Measurements from ENCODE around the gene PLEKHM3. TPM values are rescaled to one million over a fixed set of nuclear protein-coding genes. Genes with fewer than 3 reads are reported as not detected.

Gene PLEKHM3
- total RNA-seq, 3 donors from 2014 or later (not counting 1 experiment from before 2014, with no cell fraction given) = 21.7 to 27.7 (median 26.3) TPM

DNA sequence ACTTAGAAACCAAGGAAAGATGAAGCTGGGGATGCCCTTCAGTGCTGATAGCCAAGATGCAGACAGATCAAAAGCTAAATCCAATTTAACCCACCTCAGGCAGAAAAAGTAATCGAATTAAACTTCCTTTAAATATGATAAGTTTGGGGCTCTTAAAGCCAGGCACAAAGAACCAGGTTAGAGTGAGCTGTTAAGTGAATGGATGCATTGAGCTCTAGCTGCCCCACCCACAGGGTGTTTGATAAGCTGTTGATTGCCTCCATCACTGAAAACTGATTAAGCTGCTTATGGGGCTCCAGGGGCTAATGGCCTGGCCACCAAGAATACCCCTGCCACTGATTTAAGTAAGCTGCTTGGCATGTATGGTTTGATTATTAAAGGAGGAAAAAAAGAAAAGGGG is 119.8 kb downstream of the PLEKHM3 start:
- no peaks in the 10 kb centered on the region for H3K4me1 Mint-ChIP-seq

GRCh38 chr2:207903236-207903635 is 122.1 kb downstream of the PLEKHM3 start:
- no peak overlapping the region for H3K27ac Mint-ChIP-seq
- no peaks in the 10 kb centered on the region for H3K27me3 Mint-ChIP-seq (ENCODE audit: low read depth in 2 of 2)
- H3K4me1 ChIP-seq (ENCODE audit: control insufficient read depth, insufficient read depth, low read length) = no peaks in the 10 kb centered on the region
- intact Hi-C loops (cut with micrococcal nuclease) = no loop called here
- no peaks in the 10 kb centered on the region for H3K9me3 Mint-ChIP-seq
- TF ChIP-seq, protein P1, sequence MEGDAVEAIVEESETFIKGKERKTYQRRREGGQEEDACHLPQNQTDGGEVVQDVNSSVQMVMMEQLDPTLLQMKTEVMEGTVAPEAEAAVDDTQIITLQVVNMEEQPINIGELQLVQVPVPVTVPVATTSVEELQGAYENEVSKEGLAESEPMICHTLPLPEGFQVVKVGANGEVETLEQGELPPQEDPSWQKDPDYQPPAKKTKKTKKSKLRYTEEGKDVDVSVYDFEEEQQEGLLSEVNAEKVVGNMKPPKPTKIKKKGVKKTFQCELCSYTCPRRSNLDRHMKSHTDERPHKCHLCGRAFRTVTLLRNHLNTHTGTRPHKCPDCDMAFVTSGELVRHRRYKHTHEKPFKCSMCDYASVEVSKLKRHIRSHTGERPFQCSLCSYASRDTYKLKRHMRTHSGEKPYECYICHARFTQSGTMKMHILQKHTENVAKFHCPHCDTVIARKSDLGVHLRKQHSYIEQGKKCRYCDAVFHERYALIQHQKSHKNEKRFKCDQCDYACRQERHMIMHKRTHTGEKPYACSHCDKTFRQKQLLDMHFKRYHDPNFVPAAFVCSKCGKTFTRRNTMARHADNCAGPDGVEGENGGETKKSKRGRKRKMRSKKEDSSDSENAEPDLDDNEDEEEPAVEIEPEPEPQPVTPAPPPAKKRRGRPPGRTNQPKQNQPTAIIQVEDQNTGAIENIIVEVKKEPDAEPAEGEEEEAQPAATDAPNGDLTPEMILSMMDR (IDR thresholded peaks at IDR 0.05) = no peak
- peaks cover 2% of the 10 kb centered on the region for H3K36me3 ChIP-seq (ENCODE audit: control insufficient read depth, insufficient read depth, low read length)
- no peak overlapping the region for H3K4me3 Mint-ChIP-seq
- no peaks in the 10 kb centered on the region for H3K9me3 ChIP-seq (ENCODE audit: control insufficient read depth, insufficient read depth, low read length)
- no peak overlapping the region for H3K27ac ChIP-seq (ENCODE audit: low read length)
- WGBS (ENCODE audit: insufficient coverage) = 100% methylated on average over 1 of the region's 3 CpGs
- no peak overlapping the region for H3K4me3 ChIP-seq (ENCODE audit: low read length)
- no peak for DNase-seq
- ATAC-seq = no peak
- no peaks in the 10 kb centered on the region for H3K27me3 ChIP-seq (ENCODE audit: control insufficient read depth, insufficient read depth, low read length)
- no peaks in the 10 kb centered on the region for H3K4me1 Mint-ChIP-seq
- no peaks in the 10 kb centered on the region for H3K36me3 Mint-ChIP-seq

More for the DNA sequence above, 119.8 kb downstream of the PLEKHM3 start:
- H3K9me3 Mint-ChIP-seq = no peaks in the 10 kb centered on the region
- H3K27me3 Mint-ChIP-seq (ENCODE audit: low read depth in 2 of 2) = no peaks in the 10 kb centered on the region
- no peaks in the 10 kb centered on the region for H3K9me3 ChIP-seq (ENCODE audit: control insufficient read depth, insufficient read depth, low read length)
- DNase-seq = no peak
- H3K4me1 ChIP-seq (ENCODE audit: control insufficient read depth, insufficient read depth, low read length) = no peaks in the 10 kb centered on the region
- intact Hi-C loops (cut with micrococcal nuclease) = no loop called here
- no peak for ATAC-seq
- H3K27me3 ChIP-seq (ENCODE audit: control insufficient read depth, insufficient read depth, low read length) = no peaks in the 10 kb centered on the region
- WGBS (ENCODE audit: insufficient coverage) = no CpG with 5 or more reads among the region's 1 CpG
- H3K36me3 ChIP-seq (ENCODE audit: control insufficient read depth, insufficient read depth, low read length) = peaks cover 2% of the 10 kb centered on the region
- TF ChIP-seq, protein P1 (IDR thresholded peaks at IDR 0.05) = no peak
- H3K36me3 Mint-ChIP-seq = no peaks in the 10 kb centered on the region
- H3K27ac ChIP-seq (ENCODE audit: low read length) = no peak overlapping the region
- no peak overlapping the region for H3K4me3 Mint-ChIP-seq
- no peak overlapping the region for H3K27ac Mint-ChIP-seq
- H3K4me3 ChIP-seq (ENCODE audit: low read length) = no peak overlapping the region

GRCh38 chr2:207902821-207903220 is 122.5 kb downstream of the PLEKHM3 start:
- no peaks in the 10 kb centered on the region for H3K4me1 Mint-ChIP-seq
- Histone ChIP-seq H3K9me3 (ENCODE audit: control insufficient read depth, insufficient read depth, low read length) (no peaks in the 10 kb centered on the region), H3K27me3 (ENCODE audit: control insufficient read depth, insufficient read depth, low read length) (no peaks in the 10 kb centered on the region), H3K27ac (ENCODE audit: low read length) (no peak overlapping the region), H3K36me3 (ENCODE audit: control insufficient read depth, insufficient read depth, low read length) (peaks cover 2% of the 10 kb centered on the region), H3K4me1 (ENCODE audit: control insufficient read depth, insufficient read depth, low read length) (no peaks in the 10 kb centered on the region), H3K4me3 (ENCODE audit: low read length) (no peak overlapping the region)
- H3K4me3 Mint-ChIP-seq = no peak overlapping the region
- no peak for DNase-seq
- ATAC-seq = no peak
- WGBS (ENCODE audit: insufficient coverage) = 83% methylated on average over 1 of the region's 2 CpGs
- TF ChIP-seq, protein P1 (IDR thresholded peaks at IDR 0.05) = no peak
- H3K27me3 Mint-ChIP-seq (ENCODE audit: low read depth in 2 of 2) = no peaks in the 10 kb centered on the region
- intact Hi-C loops (cut with micrococcal nuclease) = no loop called here
- H3K9me3 Mint-ChIP-seq = no peaks in the 10 kb centered on the region
- no peak overlapping the region for H3K27ac Mint-ChIP-seq
- no peaks in the 10 kb centered on the region for H3K36me3 Mint-ChIP-seq

DNA sequence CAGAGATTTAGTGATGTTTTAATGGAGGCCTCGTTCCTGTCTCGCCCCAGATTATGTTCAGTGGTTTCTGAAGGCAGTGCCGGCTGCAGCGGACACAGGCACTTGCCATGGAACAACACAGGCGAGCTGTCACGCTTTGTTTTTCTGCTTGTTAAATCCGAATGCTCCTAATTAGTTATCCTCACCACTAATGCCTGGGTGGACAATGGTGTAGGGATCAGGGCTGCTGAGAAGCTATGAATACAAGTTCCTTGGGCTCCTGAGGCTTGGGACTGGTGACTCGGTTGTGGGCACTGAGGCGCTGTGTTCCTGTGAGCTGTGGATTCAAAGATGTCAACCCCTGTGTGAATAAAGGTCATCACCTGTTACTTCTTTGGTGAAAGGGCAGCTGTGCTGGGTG is 123.5 kb downstream of the PLEKHM3 start:
- TF ChIP-seq, protein P1 (IDR thresholded peaks at IDR 0.05) = no peak
- no peak overlapping the region for H3K4me3 ChIP-seq (ENCODE audit: low read length)
- H3K27me3 ChIP-seq (ENCODE audit: control insufficient read depth, insufficient read depth, low read length) = no peaks in the 10 kb centered on the region
- no peaks in the 10 kb centered on the region for H3K9me3 Mint-ChIP-seq
- H3K4me3 Mint-ChIP-seq = no peak overlapping the region
- H3K9me3 ChIP-seq (ENCODE audit: control insufficient read depth, insufficient read depth, low read length) = no peaks in the 10 kb centered on the region
- DNase-seq (no peak), ATAC-seq (no peak)
- H3K27ac Mint-ChIP-seq = no peak overlapping the region
- H3K4me1 Mint-ChIP-seq = no peaks in the 10 kb centered on the region
- no peaks in the 10 kb centered on the region for H3K36me3 Mint-ChIP-seq
- no peak overlapping the region for H3K27ac ChIP-seq (ENCODE audit: low read length)
- no peaks in the 10 kb centered on the region for H3K27me3 Mint-ChIP-seq (ENCODE audit: low read depth in 2 of 2)
- peaks cover 2% of the 10 kb centered on the region for H3K36me3 ChIP-seq (ENCODE audit: control insufficient read depth, insufficient read depth, low read length)
- no peaks in the 10 kb centered on the region for H3K4me1 ChIP-seq (ENCODE audit: control insufficient read depth, insufficient read depth, low read length)
- WGBS (ENCODE audit: insufficient coverage) = 95% methylated on average over 9 of the region's 9 CpGs
- intact Hi-C loops (cut with micrococcal nuclease) = no loop called here

All from natural killer cell (primary cell).